Liver (tissue), 9 donors: Measurements from ENCODE around the gene DCUN1D1. TPM values are rescaled to one million over a fixed set of nuclear protein-coding genes. Genes with fewer than 3 reads are reported as not detected.

Source experiments
- DNase-seq: peaks from one replicate; pipeline ENCODE4 v3.0.0-alpha.2; 2017; ENCODE audit warnings: low spot score
- H3K27ac ChIP-seq, 2 donors: one replicate each; pipeline ENCODE4 v1.7.0; 2013; ENCODE audit warnings: inconsistent platforms in 2 of 2, low read length in 2 of 2, control low read depth in 1 of 2, low read depth in 1 of 2, mild to moderate bottlenecking in 1 of 2
- H3K27me3 ChIP-seq, 4 donors: one replicate each; pipeline versions ENCODE4 v1.6.1 to v1.7.0; 2013; ENCODE audit warnings: low read length in 3 of 4, inconsistent platforms in 1 of 4, mild to moderate bottlenecking in 1 of 4, moderate library complexity in 1 of 4; ENCODE audit not compliant: control insufficient read depth in 4 of 4, insufficient read depth in 4 of 4
- H3K36me3 ChIP-seq, 4 donors: one replicate each; pipeline versions ENCODE4 v1.6.1 to v1.7.0; 2013; ENCODE audit warnings: low read length in 3 of 4, mild to moderate bottlenecking in 3 of 4, low read depth in 1 of 4, moderate library complexity in 1 of 4; ENCODE audit not compliant: control insufficient read depth in 4 of 4, insufficient read depth in 3 of 4
- H3K4me1 ChIP-seq, 4 donors: one replicate each; pipeline versions ENCODE4 v1.6.1 to v1.7.0; 2013; ENCODE audit warnings: low read length in 3 of 4, mild to moderate bottlenecking in 3 of 4, moderate library complexity in 1 of 4; ENCODE audit not compliant: control insufficient read depth in 4 of 4, insufficient read depth in 4 of 4
- H3K4me3 ChIP-seq, 3 donors: one replicate each; pipeline versions ENCODE4 v1.6.1 to v1.7.0; 2013; ENCODE audit warnings: low read length in 3 of 3, control low read depth in 1 of 3, low read depth in 1 of 3, mild to moderate bottlenecking in 1 of 3
- H3K9ac ChIP-seq, 2 donors: one replicate each; pipeline ENCODE4 v1.7.0; 2013; ENCODE audit warnings: low read length in 2 of 2, mild to moderate bottlenecking in 2 of 2, moderate library complexity in 2 of 2, control low read depth in 1 of 2, low read depth in 1 of 2
- H3K9me3 ChIP-seq, 4 donors: one replicate each; pipeline versions ENCODE4 v1.6.1 to v1.7.0; 2013; ENCODE audit warnings: low read length in 3 of 4; ENCODE audit not compliant: control insufficient read depth in 4 of 4
- HNF4A ChIP-seq, 2 donors: conservative IDR thresholded peaks; 2 replicates each; pipeline ENCODE4 v1.6.1; 2016; ENCODE audit warnings: antibody characterized with exemption in 2 of 2, mild to moderate bottlenecking in 2 of 2
- HNF4G ChIP-seq: IDR thresholded peaks from 2 replicates; pipeline ENCODE4 v1.6.1; 2016; ENCODE audit warnings: antibody characterized with exemption
- RAD21 ChIP-seq, 2 donors: IDR thresholded peaks; 2 replicates each; pipeline ENCODE4 v1.6.1; 2016; ENCODE audit warnings: antibody characterized with exemption in 2 of 2, mild to moderate bottlenecking in 2 of 2
- TAF1 ChIP-seq: conservative IDR thresholded peaks from 2 replicates; pipeline ENCODE4 v1.6.1; 2016; ENCODE audit warnings: antibody characterized with exemption, mild to moderate bottlenecking
- YY1 ChIP-seq: IDR thresholded peaks from 2 replicates; pipeline ENCODE4 v1.6.1; 2016; ENCODE audit warnings: antibody characterized with exemption, mild to moderate bottlenecking
- WGBS: extraction: QIAGEN DNeasy Blood & Tissue Kit; methylation state at CpG from one replicate; pipeline ENCODE4 v1.1.7; 2013; 5-methylcytosine and 5-hydroxymethylcytosine counted together
- polyA plus RNA-seq, 2 donors: library from polyadenylated mRNA; stranded (reverse) in 1 of 2; unstranded in 1 of 2; fragments of 200-250 nt in 1 of 2; fragments of >200 nt in 1 of 2; fragmentation: Nextera tagmentation in 1 of 2; extraction: Ambion mirVana in 1 of 2; gene quantifications; one replicate each; pipeline versions ENCODE4 v1.2.1 to v1.2.3, GENCODE V29; 2013 to 2015
- total RNA-seq, 2 donors: library from RNA; depleted of rRNA; stranded (reverse); fragments of >200 nt; gene quantifications; one replicate each; pipeline ENCODE4 v1.2.3, GENCODE V29; 2014
- TF ChIP-seq, protein P1 (sequence below): IDR thresholded peaks from 2 replicates; pipeline ENCODE4 v1.6.1; 2016; ENCODE audit warnings: antibody characterized with exemption, mild to moderate bottlenecking
- TF ChIP-seq, protein P2 (sequence below): fragments of 150-350 bp; IDR thresholded peaks from 2 replicates; pipeline ENCODE4 v1.5.1; 2017; ENCODE audit warnings: improper control_type of control experiment, low read depth, low read length; ENCODE audit not compliant: missing input control
- donor health status: healthy.
- donor health status: healthy.
- donor health status: healthy.
- donor health status: healthy.
- donor health status: healthy.

Gene DCUN1D1
- 10 to 100 TPM; 30.5 to 56.0 TPM for total RNA-seq
- 10 to 100 TPM in 1 of 2 donors, 1 to 10 TPM in 1; 9.1 to 16.4 TPM for polyA plus RNA-seq

DNA sequence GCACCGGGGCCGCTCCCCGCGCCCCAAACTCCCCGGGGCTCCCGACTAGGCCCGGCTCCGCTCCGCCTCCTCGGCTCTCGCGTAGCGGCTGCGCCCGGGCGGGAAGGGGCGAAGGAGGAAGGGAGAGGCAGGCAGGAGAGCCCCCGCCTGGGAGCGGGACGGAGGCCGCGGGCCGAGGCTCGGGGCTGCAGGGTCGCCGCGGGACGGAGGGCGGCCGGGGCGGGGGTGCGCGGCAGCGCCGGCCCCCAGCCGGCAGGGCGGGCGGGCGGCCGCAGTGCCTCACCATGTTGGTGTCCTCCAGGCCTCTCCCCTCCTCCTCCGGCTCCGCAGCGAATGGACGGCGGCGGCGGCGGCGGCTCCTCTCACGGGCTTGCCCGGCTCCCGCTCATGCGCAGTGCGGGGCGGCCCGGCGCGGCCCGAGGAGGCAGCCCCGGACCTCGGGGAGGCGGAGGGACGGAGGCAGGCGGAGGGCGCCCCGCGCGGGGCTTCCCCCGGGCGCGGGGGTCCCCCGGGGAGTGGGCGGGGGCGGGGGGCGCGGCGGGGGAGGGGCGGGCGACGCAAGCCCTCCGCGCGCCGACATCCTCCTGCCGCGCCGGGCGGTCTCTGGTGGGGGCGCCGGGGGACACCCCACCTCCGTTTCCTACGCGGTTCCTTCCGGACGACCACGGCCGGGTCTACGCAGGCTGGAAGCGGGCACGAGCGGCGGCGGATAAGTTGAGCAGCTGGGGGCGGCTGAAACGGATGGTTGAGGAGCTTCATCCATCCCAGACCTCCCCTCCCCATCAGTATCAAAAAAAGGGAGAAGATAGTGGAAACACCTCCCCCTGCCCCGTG lies at the start of gene DCUN1D1:
TSS of gene DCUN1D1 (minus strand) at position 335 of the 834 bp plus-strand sequence. CDS start at position 286, 49 bp downstream.
- DNase-seq = peak; percentile 89
- Histone ChIP-seq H3K36me3 (no peaks in the 10 kb centered on the region), H3K4me1 (peaks cover 0 to 35% (median 27%) of the 10 kb centered on the region in 4 donors), H3K9ac (peak within 1 kb of the TSS; percentile 45 to 74), H3K27me3 (no peaks in the 10 kb centered on the region), H3K4me3 (peak within 1 kb of the TSS; percentile 85 to 100 (median 88)), H3K27ac (peak within 1 kb of the TSS; percentile 60 to 61), H3K9me3 (no peaks in the 10 kb centered on the region)
- under 1% methylated on average over 99 of the region's 106 CpGs for WGBS
- TF ChIP-seq HNF4G = no peak
- no peak for TF ChIP-seq RAD21 (IDR thresholded peaks at IDR 0.05)
- peak; percentile 44 for TF ChIP-seq YY1

DNA sequence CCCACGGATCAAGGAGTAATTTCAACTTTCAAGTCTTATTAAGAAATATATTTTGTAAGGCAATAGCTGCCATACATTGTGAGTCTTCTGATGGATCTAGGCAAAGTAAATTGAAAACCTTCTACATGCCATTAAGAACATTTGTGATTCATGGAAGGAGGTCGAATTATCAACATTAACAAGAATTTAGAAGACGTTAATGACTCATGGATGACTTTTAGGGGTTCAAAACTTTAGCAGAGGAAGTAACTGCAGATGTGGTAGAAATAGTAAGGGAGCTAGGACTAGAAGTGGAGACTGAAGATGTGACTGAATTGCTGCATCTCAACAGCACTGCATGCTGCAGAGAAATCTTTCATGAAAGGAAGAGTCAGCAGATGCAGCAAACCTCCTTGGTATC lies 48.1 kb upstream of the DCUN1D1 start:
- Histone ChIP-seq H3K27me3 (no peaks in the 10 kb centered on the region), H3K27ac (no peak overlapping the region), H3K36me3 (peaks cover 0 to 17% (median 11%) of the 10 kb centered on the region in 4 donors), H3K4me1 (peaks cover 0 to 11% (median 7%) of the 10 kb centered on the region in 4 donors), H3K9me3 (no peaks in the 10 kb centered on the region), H3K9ac (no peak overlapping the region), H3K4me3 (no peak overlapping the region)
- DNase-seq = no peak
- TF ChIP-seq HNF4G = no peak
- TF ChIP-seq HNF4A (conservative IDR thresholded peaks at IDR 0.05) = no peak
- TF ChIP-seq, protein P1, sequence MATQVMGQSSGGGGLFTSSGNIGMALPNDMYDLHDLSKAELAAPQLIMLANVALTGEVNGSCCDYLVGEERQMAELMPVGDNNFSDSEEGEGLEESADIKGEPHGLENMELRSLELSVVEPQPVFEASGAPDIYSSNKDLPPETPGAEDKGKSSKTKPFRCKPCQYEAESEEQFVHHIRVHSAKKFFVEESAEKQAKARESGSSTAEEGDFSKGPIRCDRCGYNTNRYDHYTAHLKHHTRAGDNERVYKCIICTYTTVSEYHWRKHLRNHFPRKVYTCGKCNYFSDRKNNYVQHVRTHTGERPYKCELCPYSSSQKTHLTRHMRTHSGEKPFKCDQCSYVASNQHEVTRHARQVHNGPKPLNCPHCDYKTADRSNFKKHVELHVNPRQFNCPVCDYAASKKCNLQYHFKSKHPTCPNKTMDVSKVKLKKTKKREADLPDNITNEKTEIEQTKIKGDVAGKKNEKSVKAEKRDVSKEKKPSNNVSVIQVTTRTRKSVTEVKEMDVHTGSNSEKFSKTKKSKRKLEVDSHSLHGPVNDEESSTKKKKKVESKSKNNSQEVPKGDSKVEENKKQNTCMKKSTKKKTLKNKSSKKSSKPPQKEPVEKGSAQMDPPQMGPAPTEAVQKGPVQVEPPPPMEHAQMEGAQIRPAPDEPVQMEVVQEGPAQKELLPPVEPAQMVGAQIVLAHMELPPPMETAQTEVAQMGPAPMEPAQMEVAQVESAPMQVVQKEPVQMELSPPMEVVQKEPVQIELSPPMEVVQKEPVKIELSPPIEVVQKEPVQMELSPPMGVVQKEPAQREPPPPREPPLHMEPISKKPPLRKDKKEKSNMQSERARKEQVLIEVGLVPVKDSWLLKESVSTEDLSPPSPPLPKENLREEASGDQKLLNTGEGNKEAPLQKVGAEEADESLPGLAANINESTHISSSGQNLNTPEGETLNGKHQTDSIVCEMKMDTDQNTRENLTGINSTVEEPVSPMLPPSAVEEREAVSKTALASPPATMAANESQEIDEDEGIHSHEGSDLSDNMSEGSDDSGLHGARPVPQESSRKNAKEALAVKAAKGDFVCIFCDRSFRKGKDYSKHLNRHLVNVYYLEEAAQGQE = no peak
- TF ChIP-seq, protein P2, sequence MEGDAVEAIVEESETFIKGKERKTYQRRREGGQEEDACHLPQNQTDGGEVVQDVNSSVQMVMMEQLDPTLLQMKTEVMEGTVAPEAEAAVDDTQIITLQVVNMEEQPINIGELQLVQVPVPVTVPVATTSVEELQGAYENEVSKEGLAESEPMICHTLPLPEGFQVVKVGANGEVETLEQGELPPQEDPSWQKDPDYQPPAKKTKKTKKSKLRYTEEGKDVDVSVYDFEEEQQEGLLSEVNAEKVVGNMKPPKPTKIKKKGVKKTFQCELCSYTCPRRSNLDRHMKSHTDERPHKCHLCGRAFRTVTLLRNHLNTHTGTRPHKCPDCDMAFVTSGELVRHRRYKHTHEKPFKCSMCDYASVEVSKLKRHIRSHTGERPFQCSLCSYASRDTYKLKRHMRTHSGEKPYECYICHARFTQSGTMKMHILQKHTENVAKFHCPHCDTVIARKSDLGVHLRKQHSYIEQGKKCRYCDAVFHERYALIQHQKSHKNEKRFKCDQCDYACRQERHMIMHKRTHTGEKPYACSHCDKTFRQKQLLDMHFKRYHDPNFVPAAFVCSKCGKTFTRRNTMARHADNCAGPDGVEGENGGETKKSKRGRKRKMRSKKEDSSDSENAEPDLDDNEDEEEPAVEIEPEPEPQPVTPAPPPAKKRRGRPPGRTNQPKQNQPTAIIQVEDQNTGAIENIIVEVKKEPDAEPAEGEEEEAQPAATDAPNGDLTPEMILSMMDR = no peak
- TF ChIP-seq TAF1 = no peak
- WGBS = 83% methylated on average over 3 of the region's 3 CpGs

DNA sequence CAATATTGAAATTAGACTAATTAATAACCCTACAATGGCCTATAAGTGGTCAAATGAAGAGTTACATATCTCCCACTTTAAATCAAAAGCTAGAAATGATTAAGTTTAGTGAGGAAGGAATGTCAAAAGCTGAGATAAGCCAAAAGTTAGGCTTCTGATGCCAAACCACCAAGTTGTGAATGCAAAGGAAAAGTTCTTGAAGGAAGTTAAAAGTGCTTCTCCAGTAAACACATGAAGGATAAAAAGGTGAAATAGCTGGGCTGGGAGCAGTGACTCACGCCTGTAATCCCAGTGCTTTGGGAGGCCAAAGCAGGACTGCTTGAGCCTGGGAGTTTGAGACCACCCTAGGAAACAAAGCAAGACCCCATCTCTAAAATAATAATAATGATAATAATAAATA lies 46.9 kb upstream of the DCUN1D1 start:
- Histone ChIP-seq H3K4me1 (peaks cover 0 to 8% (median 3%) of the 10 kb centered on the region in 4 donors), H3K27me3 (no peaks in the 10 kb centered on the region), H3K36me3 (peaks cover 0 to 17% (median 11%) of the 10 kb centered on the region in 4 donors), H3K27ac (no peak overlapping the region), H3K4me3 (no peak overlapping the region), H3K9ac (no peak overlapping the region), H3K9me3 (no peaks in the 10 kb centered on the region)
- no peak for DNase-seq
- TF ChIP-seq, protein P2 = no peak
- WGBS = 100% methylated on average over 1 of the region's 1 CpG
